ENCODE results near the gene NEMP1. TPM values are rescaled to one million over a fixed set of nuclear protein-coding genes. Genes with fewer than 3 reads are reported as not detected.

The NEMP1 gene
- total RNA-seq, 1 donor from 2014 or later = 6.1 TPM

DNA sequence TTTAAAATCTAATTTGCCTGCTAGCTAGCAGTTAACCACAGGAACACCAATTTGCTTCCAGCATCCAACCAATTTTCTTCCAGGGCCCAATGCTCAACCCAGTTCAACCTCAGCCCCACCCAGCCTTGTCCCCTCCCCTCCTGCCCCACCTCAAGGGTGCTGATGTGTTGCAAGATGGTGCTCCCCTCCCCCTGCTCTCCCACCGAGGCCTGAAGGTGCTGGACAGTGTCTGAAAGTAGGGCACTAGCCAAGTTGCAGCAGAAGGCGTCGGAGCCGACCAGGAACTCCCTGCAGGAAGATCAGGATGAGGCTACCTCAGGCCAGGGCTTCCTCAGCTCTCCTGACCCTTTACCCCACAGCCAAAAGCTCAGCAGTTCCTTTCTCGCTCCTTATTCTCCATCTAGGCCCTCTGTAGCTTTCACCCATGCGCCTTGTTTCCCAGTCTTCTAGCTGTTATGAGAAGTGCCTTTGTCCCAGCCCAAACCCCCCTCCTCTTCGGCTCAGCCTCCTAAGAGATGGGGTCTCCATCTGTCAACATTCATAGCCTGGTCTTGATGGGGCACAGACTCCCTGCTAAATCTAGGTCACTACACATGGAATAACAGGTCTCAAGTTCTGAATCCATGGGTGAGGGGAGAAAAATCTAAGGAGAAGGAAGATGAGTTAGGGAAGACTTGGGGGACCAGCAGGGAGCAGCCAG, 29.0 kb upstream of the NEMP1 start:
- H3K27me3 ChIP-seq (ENCODE audit: control insufficient read depth, insufficient read depth, low read length) = no peaks in the 10 kb centered on the region
- DNase-seq (ENCODE audit: low read depth) = no peak
- TF ChIP-seq, protein P1, sequence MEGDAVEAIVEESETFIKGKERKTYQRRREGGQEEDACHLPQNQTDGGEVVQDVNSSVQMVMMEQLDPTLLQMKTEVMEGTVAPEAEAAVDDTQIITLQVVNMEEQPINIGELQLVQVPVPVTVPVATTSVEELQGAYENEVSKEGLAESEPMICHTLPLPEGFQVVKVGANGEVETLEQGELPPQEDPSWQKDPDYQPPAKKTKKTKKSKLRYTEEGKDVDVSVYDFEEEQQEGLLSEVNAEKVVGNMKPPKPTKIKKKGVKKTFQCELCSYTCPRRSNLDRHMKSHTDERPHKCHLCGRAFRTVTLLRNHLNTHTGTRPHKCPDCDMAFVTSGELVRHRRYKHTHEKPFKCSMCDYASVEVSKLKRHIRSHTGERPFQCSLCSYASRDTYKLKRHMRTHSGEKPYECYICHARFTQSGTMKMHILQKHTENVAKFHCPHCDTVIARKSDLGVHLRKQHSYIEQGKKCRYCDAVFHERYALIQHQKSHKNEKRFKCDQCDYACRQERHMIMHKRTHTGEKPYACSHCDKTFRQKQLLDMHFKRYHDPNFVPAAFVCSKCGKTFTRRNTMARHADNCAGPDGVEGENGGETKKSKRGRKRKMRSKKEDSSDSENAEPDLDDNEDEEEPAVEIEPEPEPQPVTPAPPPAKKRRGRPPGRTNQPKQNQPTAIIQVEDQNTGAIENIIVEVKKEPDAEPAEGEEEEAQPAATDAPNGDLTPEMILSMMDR (IDR thresholded peaks at IDR 0.05; ENCODE audit: insufficient read depth, low read length, poor library complexity, severe bottlenecking) = no peak

DNA sequence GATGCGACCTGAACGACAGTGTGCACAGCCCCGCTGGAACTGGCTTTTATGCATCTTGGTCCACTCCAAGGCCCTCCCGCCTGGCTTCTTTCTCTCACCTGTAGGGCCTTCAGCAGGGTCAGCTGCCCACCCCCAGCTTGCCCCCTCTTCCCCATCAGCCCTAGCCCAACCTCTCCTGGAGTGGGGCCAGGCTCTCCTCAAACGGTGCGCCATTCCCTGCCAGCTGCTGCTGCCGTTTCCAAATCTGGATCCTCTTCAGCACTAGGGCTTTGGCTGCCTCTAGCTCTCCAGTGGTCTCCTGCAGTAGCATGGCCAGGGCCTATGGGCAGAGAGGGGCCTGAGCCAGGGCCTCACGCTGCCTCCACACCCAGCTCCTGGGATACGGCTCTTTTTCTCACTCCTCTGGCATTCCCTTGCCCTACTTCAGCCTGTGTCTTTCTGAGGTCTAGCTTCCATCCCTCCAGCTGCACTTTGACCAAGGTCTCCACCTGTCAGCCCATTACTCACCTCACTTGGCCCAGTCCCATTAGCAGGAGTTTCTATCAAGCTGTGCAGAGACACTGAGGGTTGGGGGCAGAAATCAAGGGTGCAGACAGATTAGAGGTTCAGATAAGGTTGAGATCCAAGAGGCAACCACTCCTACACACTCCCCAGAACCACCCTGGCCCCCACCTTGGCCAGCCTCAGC, 27.6 kb upstream of the NEMP1 start:
- peaks cover 1% of the 10 kb centered on the region for H3K36me3 ChIP-seq (ENCODE audit: control insufficient read depth, insufficient read depth, low read length)
- H3K4me3 ChIP-seq (ENCODE audit: low read depth, low read length) = no peak overlapping the region
- H3K27me3 ChIP-seq (ENCODE audit: control insufficient read depth, insufficient read depth, low read length) = no peaks in the 10 kb centered on the region
- TF ChIP-seq, protein P1 (IDR thresholded peaks at IDR 0.05; ENCODE audit: insufficient read depth, low read length, poor library complexity, severe bottlenecking) = no peak
- no peak for DNase-seq (ENCODE audit: low read depth)

More for the DNA sequence above, 29.0 kb upstream of the NEMP1 start:
- H3K36me3 ChIP-seq (ENCODE audit: control insufficient read depth, insufficient read depth, low read length) = peaks cover 1% of the 10 kb centered on the region
- H3K4me3 ChIP-seq (ENCODE audit: low read depth, low read length) = no peak overlapping the region

DNA sequence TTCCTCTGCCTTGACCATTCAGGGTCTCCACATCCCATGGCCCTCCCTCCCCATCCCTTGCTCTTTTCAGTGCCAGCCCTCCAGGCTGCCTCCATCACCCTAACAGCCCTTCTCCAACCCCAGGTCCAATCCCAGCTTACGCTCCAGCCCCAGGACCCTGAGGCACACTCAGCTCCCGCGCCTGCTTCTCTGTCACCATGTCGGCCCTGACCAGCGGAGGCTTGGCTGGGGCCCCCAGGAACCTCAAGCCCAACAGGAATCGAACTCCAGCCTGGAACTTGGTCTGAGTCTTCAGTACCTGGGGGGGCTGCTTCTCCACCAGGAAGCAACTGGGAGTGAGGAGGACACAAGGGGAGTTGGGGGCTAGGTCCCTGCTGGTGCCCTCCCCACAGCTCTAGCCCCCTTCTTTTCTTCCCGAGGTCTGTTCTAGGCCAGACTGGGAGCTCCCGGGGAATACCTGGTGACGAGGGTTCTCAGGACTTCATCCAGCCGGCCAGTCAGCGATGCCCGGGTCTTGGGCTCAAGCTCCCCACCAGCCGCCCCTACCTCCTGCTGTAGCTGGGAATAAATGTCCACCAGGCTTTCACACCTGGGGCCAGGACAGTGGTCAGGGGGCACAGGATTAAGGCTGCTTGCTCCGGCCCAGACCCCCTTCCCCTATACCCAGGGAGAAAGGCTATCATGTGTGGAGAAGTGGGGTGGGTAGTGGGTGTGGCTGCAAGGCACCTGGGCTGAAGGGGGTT, 26.6 kb upstream of the NEMP1 start:
- peaks cover 1% of the 10 kb centered on the region for H3K36me3 ChIP-seq (ENCODE audit: control insufficient read depth, insufficient read depth, low read length)
- TF ChIP-seq, protein P1 (IDR thresholded peaks at IDR 0.05; ENCODE audit: insufficient read depth, low read length, poor library complexity, severe bottlenecking) = no peak
- no peak for DNase-seq (ENCODE audit: low read depth)
- H3K4me3 ChIP-seq (ENCODE audit: low read depth, low read length) = no peak overlapping the region
- H3K27me3 ChIP-seq (ENCODE audit: control insufficient read depth, insufficient read depth, low read length) = no peaks in the 10 kb centered on the region

DNA sequence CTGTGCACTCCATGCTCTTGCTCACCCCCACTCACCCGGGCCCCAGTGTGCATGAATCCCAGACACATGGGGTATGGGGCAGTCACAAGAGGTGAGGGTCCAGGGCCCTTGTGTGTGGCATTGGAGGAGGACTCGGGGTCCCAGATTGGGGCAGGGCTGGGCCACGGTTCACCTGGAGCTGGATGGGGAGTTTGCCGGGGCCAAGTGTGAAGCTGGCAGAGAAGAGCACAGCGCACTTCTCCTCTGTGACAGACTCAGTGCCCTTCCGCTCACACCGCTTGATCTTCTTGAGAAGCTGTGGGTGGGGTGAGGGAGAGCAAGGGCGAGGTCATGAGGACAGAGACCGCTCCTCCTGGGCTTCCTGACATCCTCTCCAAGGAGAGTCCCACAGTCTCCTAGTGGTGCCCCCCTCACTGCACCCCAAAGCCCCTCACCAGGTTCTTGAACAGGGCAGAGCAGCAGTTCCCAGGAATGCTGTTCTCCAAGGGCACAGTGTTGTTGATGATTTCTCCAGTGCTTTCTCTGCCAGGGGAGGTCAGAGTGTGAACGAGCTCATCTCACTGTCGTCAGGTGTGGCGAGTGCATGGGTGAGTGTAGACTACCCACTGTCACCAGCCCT, 25.8 kb upstream of the NEMP1 start:
- Histone ChIP-seq H3K27me3 (ENCODE audit: control insufficient read depth, insufficient read depth, low read length) (no peaks in the 10 kb centered on the region), H3K36me3 (ENCODE audit: control insufficient read depth, insufficient read depth, low read length) (peaks cover 3% of the 10 kb centered on the region), H3K4me3 (ENCODE audit: low read depth, low read length) (no peak overlapping the region)
- no peak for DNase-seq (ENCODE audit: low read depth)
- TF ChIP-seq, protein P1 (IDR thresholded peaks at IDR 0.05; ENCODE audit: insufficient read depth, low read length, poor library complexity, severe bottlenecking) = no peak

DNA sequence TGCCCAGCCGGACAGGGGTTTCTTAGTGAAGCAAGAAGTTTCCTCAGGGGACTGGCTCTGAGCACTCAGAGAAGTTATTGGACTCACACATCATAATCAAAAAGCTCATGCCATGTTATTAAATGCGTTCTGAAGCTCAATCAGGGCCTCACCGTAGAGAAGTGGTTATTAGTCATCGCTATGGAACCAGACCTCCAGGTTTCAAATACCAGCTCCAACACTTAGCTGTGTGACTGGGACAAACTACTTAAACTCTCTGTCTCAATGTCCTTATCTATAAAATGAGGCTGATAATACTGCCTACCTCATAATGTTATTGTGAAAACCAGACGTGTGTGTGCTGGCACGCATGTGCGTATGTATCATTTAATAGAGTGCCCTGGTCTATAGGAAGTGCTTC, 25.3 kb upstream of the NEMP1 start:
- Histone ChIP-seq H3K27me3 (ENCODE audit: control insufficient read depth, insufficient read depth, low read length) (no peaks in the 10 kb centered on the region), H3K4me3 (ENCODE audit: low read depth, low read length) (no peak overlapping the region), H3K36me3 (ENCODE audit: control insufficient read depth, insufficient read depth, low read length) (peaks cover 3% of the 10 kb centered on the region)
- TF ChIP-seq, protein P1 (IDR thresholded peaks at IDR 0.05; ENCODE audit: insufficient read depth, low read length, poor library complexity, severe bottlenecking) = no peak
- DNase-seq (ENCODE audit: low read depth) = no peak
